HG02759 (cell line): ENCODE data around the gene AP1S3.
"Not testable (repeated sequence)": the region's sequence is repeated elsewhere in the genome, so short reads cannot be mapped to it uniquely, and the experiment has no call there.

ENCODE experiments used
- ATAC-seq: cut with Tn5 transposase; IDR thresholded peaks from one replicate; pipeline ENCODE4 v1.9.1; 2021; ENCODE audit warnings: mild to moderate bottlenecking, moderate library complexity; ENCODE audit not compliant: unreplicated experiment

Gene AP1S3

DNA sequence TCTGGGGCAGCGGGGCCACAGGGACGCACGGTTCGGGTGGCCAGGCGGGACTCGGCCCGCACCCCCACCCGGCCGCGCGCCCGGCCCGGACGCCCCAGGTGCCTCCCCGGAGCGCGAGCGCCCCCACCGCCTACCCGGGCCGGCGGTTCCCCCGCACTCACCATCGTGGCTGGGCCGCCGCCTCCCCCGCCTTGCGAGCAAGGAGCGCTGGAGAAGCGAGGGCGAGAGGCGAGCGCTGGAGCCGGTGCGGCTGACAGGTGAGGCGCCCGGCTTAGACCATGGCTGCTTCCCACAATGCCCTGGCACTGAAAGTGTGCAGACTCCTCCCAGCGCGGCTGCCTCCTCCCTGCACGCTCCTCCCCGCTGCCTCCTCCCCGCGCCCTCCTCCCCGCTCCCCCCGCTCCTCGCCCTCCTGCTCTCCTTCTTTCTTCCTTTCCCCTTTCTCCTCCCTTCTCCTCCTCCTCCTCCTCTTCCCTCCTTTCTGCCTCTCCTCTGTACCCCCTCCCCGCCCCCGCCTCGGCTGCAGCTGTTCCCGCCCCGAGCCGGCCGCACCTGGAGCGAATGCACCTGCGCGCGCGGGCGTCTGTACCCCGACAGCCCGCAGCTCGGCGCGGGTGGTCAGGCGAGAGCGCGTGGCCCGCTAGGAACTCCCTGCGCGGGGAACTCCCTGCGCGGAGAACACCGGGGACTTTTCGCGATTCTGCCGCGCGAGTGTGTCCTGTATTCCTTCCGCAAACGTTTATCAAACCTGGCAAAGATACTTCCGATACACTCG, at the start of gene AP1S3:
Gene AP1S3 (minus strand): TSS at position 296 of the 775 bp plus-strand sequence. CDS start 132 bp downstream, at position 164.
- ATAC-seq = peak; percentile 71

DNA sequence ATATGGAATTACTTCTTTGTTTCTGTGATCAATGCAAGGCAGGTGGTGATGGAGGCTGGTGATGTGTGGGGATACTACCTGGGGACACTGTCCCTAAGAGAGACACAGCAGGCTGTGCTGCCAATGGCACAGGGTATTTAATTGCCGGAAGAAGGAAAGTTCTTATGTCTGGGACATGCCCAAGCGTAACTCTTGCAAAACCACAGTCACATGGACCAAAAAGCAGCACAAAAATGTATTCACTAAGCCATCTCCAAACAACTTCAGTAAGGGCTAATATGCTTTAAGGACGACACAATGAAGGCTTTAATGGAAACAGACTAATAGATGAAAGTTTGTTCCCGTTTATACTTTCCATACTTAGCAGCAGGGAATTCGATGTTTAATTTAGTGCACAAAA, 49.7 kb upstream of the AP1S3 start:
- no peak for ATAC-seq

DNA sequence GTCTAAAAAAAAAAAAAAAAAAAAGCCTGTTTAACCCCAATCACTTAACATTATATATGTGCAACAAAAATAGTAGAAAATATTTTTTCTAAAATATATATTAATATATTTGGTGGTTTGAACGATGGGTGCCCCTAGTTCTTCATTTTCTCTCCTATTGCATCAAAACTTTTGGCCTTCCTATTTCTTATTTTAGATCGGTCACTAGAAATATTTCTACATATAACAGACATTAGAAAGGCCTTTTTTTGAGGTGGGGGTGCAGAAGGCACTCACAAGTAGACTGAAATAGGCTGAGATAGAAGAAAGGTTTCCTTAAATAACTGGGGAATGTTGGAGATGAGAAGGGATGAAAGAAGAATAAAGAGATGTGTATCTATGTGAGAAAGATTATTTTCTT, 49.3 kb upstream of the AP1S3 start:
- ATAC-seq = no peak

- ATAC-seq = peak; percentile 81
Observed at GRCh38 chr2:223884399-223884798, 47.0 kb upstream of the AP1S3 start.

GRCh38 chr2:223882715-223883114, 45.3 kb upstream of the AP1S3 start:
- ATAC-seq = no peak

DNA sequence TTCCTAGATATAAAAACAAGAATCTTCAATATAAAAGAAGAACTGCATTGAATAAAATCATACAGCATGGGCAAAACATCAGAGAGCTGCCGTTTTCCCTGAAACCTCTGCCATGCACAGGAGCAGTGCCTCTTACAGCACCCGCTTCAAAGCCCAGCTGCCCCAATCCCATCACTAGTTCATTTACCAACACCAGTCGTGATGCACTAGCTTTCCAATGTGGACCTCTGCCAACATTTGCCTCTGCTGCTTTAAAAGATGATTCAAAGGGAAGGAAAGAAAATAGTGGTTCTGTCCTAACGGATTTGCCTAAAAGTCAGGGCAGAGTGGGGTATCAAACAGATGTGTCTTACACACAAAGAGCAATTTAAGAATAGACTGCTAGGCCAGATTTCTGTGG, 43.4 kb upstream of the AP1S3 start:
- no peak for ATAC-seq

- peak; percentile 74 for ATAC-seq
Observed at GRCh38 chr2:223877721-223878410, 40.5 kb upstream of the AP1S3 start.

- no peak for ATAC-seq
Observed at GRCh38 chr2:223873672-223874071, 36.3 kb upstream of the AP1S3 start.

- not testable (repeated sequence) for ATAC-seq
Observed at GRCh38 chr2:223872772-223873171, 35.4 kb upstream of the AP1S3 start.

DNA sequence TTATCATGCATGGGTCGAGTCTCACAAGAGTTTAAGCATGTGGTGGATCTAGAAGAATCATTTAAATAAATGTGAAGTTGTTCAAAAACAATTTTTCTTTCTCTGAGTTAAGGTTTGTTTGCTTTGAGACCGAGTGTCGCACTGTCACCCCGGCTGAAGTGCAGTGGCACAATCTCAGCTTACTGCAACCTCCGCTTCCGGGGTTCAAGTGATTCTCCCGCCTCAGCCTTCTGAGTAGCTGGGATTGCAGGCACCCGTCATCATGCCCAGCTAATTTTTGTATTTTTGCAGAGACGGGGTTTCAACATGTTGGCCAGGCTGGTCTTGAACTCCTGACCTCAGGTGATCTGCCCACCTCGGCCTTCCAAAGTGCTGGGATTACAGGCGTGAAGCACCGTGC, 34.3 kb upstream of the AP1S3 start:
- not testable (repeated sequence) for ATAC-seq

DNA sequence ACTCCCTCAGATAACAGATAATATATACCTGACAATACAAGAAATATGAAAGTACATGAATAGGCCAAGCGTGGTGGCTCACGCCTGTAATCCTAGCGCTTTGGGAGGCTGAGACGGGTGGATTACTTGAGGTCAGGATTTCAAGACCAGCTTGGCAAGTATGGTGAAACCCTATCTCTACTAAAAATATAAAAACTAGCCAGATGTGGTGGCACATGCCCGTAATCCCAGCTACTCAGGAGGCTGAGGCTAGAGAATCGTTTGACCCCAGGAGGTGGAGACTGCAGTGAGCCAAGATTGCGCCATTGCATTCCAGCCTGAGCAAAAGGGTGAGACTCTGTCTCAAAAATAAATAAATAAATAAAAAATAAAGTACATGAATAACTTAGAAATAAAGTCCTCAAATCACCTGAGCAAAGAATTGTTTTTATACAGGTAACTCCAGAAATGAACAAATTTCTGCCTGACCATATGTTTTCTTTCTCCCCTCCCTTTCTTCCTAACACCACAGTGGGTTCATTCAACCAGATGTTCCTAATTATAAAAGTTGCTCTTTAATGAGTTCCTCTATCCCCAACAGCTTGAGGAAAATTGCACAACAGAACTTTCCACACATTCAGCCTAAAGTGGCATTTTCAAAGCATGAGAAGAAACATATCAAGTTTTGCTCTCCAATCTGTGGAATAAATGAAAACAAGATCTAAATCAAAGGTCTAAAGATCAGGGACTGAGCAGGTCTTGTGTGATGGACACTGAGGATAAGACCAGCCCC, 33.6 kb upstream of the AP1S3 start:
- ATAC-seq = no peak

GRCh38 chr2:223868005-223868404, 30.6 kb upstream of the AP1S3 start:
- peak; percentile 68 for ATAC-seq

GRCh38 chr2:223865907-223866508, 28.6 kb upstream of the AP1S3 start:
- no peak for ATAC-seq

DNA sequence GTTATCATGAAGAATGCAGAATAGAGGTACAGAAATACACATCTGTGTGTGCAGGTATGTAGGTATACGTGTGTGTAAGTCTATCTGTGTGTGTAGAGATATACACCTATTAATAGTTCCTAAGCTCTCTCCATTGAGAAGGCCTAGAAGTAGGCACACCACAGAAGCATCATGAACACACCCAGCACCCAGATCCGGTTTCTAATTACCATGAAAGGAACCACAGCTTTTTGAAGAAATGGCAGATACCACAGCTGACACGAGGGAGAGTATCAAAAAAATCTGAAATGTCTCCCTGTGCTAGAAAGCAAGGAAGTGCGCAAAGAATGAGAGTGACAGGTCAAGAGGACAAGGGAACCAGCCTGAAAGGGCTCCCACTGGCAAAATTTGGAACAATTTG, 27.7 kb upstream of the AP1S3 start:
- no peak for ATAC-seq

DNA sequence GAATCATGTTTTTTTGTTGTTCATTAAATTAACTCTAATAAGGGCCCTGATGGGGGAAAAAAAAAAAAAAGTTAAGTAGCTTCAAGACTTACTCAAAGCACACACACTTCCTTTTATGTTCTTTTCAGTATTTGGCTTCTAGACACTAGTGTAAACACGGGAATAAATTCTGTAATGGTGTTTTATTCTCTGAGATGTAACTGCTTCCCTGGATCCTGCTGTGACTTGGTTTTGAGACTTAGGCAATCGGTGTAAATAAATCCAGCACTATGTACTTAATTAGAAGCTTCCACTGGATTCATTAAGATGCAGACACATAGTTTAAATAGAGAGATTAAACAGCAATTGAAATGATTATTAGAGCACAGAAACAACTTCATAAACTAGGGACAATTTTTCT, 26.1 kb upstream of the AP1S3 start:
- ATAC-seq = no peak

GRCh38 chr2:223860809-223861738, 23.7 kb upstream of the AP1S3 start:
- no peak for ATAC-seq

DNA sequence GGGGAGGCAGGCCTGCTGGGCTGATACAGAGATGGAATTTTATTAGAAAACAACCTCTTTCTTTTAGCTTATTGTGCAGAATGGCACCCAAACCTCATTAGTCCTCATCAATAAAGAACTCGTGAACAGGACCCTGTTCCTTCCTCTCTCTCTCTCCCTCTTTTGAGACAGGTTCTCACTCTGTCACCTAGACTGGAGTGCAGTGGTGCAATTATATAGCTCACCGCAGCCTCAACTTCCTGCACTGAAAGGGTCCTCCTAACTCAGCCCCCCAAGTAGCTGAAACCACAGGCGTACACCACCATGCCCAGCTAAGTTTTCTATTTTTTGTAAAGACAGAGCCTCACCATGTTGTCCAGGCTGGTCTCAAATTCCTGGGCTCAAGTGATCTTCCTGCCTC, 21.7 kb upstream of the AP1S3 start:
- no peak for ATAC-seq

DNA sequence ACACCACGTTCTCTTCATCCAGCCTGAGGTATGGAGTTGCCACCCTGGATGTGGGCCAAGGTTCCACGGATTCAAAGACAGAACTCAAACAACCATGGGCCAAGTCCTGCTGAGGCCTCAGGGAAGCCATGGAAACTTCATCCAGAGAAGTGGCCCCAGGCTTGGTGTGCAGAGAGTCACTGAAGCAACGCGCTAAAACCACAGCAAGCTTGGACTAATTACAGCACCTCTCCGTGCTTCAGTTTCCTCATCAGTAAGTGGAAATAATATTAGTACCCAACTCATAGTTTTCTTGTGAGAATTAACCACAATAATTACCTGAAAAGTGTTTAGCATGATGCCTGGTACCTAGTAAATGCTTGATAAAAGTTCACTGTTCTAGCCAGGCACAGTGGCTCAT, 19.2 kb upstream of the AP1S3 start:
- peak; percentile 37 for ATAC-seq

DNA sequence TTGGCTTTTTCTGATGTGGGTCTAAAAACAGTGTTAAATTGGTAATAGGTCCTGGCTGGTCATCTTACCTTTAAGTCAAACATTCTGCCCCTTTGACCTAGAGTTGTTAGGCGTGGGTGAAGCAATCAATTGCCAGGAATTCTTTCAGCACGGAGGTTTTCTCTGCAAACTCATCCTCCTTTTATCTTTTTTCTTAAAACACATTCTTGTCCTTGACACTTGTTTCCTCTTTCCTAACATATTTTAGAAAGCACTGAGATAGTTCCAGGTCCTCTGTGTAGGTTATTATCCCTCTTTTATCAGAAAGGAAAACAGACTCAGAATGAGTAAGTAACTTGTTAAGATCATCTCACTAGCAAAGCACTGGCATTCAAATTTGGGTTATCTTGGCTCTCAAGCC, 18.6 kb upstream of the AP1S3 start:
- ATAC-seq = no peak

GRCh38 chr2:223855426-223855825, 18.0 kb upstream of the AP1S3 start:
- ATAC-seq = no peak
